Keratinocyte (primary cell): ENCODE measurements around the gene PPP2R5B. TPM values are rescaled to one million over a fixed set of nuclear protein-coding genes. Genes with fewer than 3 reads are reported as not detected.

ENCODE experiments used
- DNase-seq: peaks from one replicate; pipeline ENCODE4 v3.0.0-alpha.2; 2011; ENCODE audit warnings: low read depth, missing footprints, low spot score
- FAIRE-seq: peaks from 2 replicates; lab custom pipeline; 2011; peaks lifted over from hg19 to GRCh38; lab: Jason Lieb, UNC
- H2AFZ ChIP-seq: 2 replicates; pipeline ENCODE4 v1.6.0; 2012; ENCODE audit warnings: low read length, control low read depth, inconsistent platforms; ENCODE audit not compliant: control insufficient read depth
- H3K27ac ChIP-seq: 2 replicates; pipeline ENCODE4 v1.5.1; 2011; ENCODE audit warnings: low read length; ENCODE audit not compliant: control insufficient read depth, insufficient read depth
- H3K27me3 ChIP-seq: 3 replicates; pipeline ENCODE4 v1.6.0; 2011; ENCODE audit warnings: low read length; ENCODE audit not compliant: control insufficient read depth, insufficient read depth; ENCODE audit errors: extremely low read depth
- H3K36me3 ChIP-seq, 2 experiments: 2 replicates in 1 of 2; 3 replicates in 1 of 2; pipeline ENCODE4 v1.5.1; 2011; ENCODE audit warnings: low read length in 2 of 2, mild to moderate bottlenecking in 1 of 2; ENCODE audit not compliant: control insufficient read depth in 2 of 2, insufficient read depth in 2 of 2; ENCODE audit errors: extremely low read depth in 1 of 2
- H3K4me1 ChIP-seq: 3 replicates; pipeline ENCODE4 v1.5.1; 2011; ENCODE audit warnings: low read length; ENCODE audit not compliant: control insufficient read depth, insufficient read depth; ENCODE audit errors: extremely low read depth
- H3K4me2 ChIP-seq: 3 replicates; pipeline ENCODE4 v1.6.0; 2011; ENCODE audit warnings: low read depth, low read length; ENCODE audit not compliant: control insufficient read depth, insufficient read depth; ENCODE audit errors: extremely low read depth
- H3K4me3 ChIP-seq, 3 experiments: fragments of 200-600 bp in 1 of 3; sonication (generic) in 1 of 3; 2 replicates in 2 of 3; 3 replicates in 1 of 3; pipeline ENCODE4 v1.5.1; 2011 to 2016; ENCODE audit warnings: low read length in 3 of 3, mild to moderate bottlenecking in 3 of 3, control low read depth in 2 of 3, inconsistent platforms in 1 of 3, low read depth in 1 of 3, mixed read lengths in 1 of 3, mixed run types in 1 of 3, moderate library complexity in 1 of 3; ENCODE audit not compliant: control insufficient read depth in 2 of 3, insufficient read depth in 2 of 3; ENCODE audit errors: extremely low read depth in 1 of 3
- H3K79me2 ChIP-seq: 2 replicates; pipeline ENCODE4 v1.6.0; 2012; ENCODE audit warnings: low read length; ENCODE audit not compliant: control insufficient read depth, insufficient read depth
- H3K9ac ChIP-seq: 3 replicates; pipeline ENCODE4 v1.6.0; 2011; ENCODE audit warnings: low read length; ENCODE audit not compliant: control insufficient read depth, insufficient read depth; ENCODE audit errors: extremely low read depth
- H3K9me1 ChIP-seq: 3 replicates; pipeline ENCODE4 v1.6.0; 2011; ENCODE audit warnings: low read length; ENCODE audit not compliant: control insufficient read depth, insufficient read depth; ENCODE audit errors: extremely low read depth
- H3K9me3 ChIP-seq: 2 replicates; pipeline ENCODE4 v1.5.1; 2012; ENCODE audit warnings: low read depth, low read length; ENCODE audit not compliant: control insufficient read depth
- H4K20me1 ChIP-seq: 3 replicates; pipeline ENCODE4 v1.6.0; 2011; ENCODE audit warnings: low read length; ENCODE audit not compliant: control insufficient read depth, insufficient read depth; ENCODE audit errors: extremely low read depth
- EZH2 ChIP-seq: IDR thresholded peaks from one replicate; pipeline ENCODE4 v1.6.1; 2012; ENCODE audit warnings: inconsistent platforms, mild to moderate bottlenecking, low read length, moderate library complexity
- dilution Hi-C: fragments of 300-500 bp; cut with MboI; formaldehyde crosslinking; loops from one replicate; pipeline ENCODE4 v1.7.0; 2020; ENCODE audit warnings: low sequenced_read_pairs; ENCODE audit not compliant: extremely low pct_ligation_motif_present
- polyA plus RNA-seq, 5 experiments: library from polyadenylated mRNA; depleted of rRNA in 3 of 5; stranded (reverse) in 3 of 5; stranded (forward) in 1 of 5; unstranded in 1 of 5; fragments of >200 nt; gene quantifications; 1 replicate in 1 of 5; 2 replicates in 3 of 5; 3 replicates in 1 of 5; pipeline versions ENCODE4 v1.2.1 to v1.2.3, GENCODE V29; 2011 to 2012; ENCODE audit warnings: missing spikeins in 2 of 5, low read depth in 1 of 5, low replicate concordance in 1 of 5
- TF ChIP-seq, protein P1 (sequence below), 3 experiments: IDR thresholded peaks in 1 of 3; conservative IDR thresholded peaks in 1 of 3; optimal IDR thresholded peaks in 1 of 3; 2 replicates in 2 of 3; 3 replicates in 1 of 3; pipeline versions ENCODE3 to v1.5.1; 2011; ENCODE audit warnings: low read length in 3 of 3, mild to moderate bottlenecking in 3 of 3, moderate library complexity in 2 of 3, control low read depth in 1 of 3, inconsistent platforms in 1 of 3; ENCODE audit not compliant: insufficient read depth in 2 of 3; ENCODE audit errors: extremely low read depth in 1 of 3

Gene PPP2R5B
- polyA plus RNA-seq, 1 donor (not counting 4 experiments of a cell fraction or from before 2014, with no cell fraction given): 16.4 TPM

GRCh38 chr11:64908766-64909165, 15.7 kb upstream of the PPP2R5B start:
- no peaks in the 10 kb centered on the region for H3K4me1 ChIP-seq
- H3K79me2 ChIP-seq: no peaks in the 10 kb centered on the region
- no peaks in the 10 kb centered on the region for H3K9me3 ChIP-seq
- H2AFZ ChIP-seq: no peak overlapping the region
- H3K4me3 ChIP-seq: no peak overlapping the region
- no peaks in the 10 kb centered on the region for H4K20me1 ChIP-seq
- no peaks in the 10 kb centered on the region for H3K27me3 ChIP-seq
- FAIRE-seq (no peak), DNase-seq (no peak)
- peaks cover 21 to 42% of the 10 kb centered on the region in 2 experiments for H3K36me3 ChIP-seq
- dilution Hi-C loops: no loop called here
- H3K27ac ChIP-seq: no peak overlapping the region
- H3K9me1 ChIP-seq: no peaks in the 10 kb centered on the region
- H3K9ac ChIP-seq: no peak overlapping the region
- TF ChIP-seq, protein P1, sequence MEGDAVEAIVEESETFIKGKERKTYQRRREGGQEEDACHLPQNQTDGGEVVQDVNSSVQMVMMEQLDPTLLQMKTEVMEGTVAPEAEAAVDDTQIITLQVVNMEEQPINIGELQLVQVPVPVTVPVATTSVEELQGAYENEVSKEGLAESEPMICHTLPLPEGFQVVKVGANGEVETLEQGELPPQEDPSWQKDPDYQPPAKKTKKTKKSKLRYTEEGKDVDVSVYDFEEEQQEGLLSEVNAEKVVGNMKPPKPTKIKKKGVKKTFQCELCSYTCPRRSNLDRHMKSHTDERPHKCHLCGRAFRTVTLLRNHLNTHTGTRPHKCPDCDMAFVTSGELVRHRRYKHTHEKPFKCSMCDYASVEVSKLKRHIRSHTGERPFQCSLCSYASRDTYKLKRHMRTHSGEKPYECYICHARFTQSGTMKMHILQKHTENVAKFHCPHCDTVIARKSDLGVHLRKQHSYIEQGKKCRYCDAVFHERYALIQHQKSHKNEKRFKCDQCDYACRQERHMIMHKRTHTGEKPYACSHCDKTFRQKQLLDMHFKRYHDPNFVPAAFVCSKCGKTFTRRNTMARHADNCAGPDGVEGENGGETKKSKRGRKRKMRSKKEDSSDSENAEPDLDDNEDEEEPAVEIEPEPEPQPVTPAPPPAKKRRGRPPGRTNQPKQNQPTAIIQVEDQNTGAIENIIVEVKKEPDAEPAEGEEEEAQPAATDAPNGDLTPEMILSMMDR (optimal IDR thresholded peaks at IDR 0.05 in 1 of 3, IDR thresholded peaks at IDR 0.05 in 1 of 3, conservative IDR thresholded peaks at IDR 0.05 in 1 of 3; ENCODE audit: extremely low read depth in 1 of 3, insufficient read depth in 2 of 3, low read length in 3 of 3): no peak
- TF ChIP-seq EZH2: no peak
- no peak overlapping the region for H3K4me2 ChIP-seq

GRCh38 chr11:64909653-64910343, 14.7 kb upstream of the PPP2R5B start:
- Histone ChIP-seq H3K9me3 (no peaks in the 10 kb centered on the region), H3K27ac (no peak overlapping the region), H3K4me3 (no peak overlapping the region), H3K27me3 (no peaks in the 10 kb centered on the region), H4K20me1 (no peaks in the 10 kb centered on the region), H2AFZ (no peak overlapping the region), H3K4me2 (no peak overlapping the region), H3K9me1 (no peaks in the 10 kb centered on the region), H3K36me3 (peaks cover 21 to 48% of the 10 kb centered on the region in 2 experiments), H3K79me2 (no peaks in the 10 kb centered on the region), H3K9ac (no peak overlapping the region), H3K4me1 (no peaks in the 10 kb centered on the region)
- no peak for FAIRE-seq
- dilution Hi-C loops: no loop called here
- no peak for TF ChIP-seq EZH2
- TF ChIP-seq, protein P1 (optimal IDR thresholded peaks at IDR 0.05 in 1 of 3, IDR thresholded peaks at IDR 0.05 in 1 of 3, conservative IDR thresholded peaks at IDR 0.05 in 1 of 3; ENCODE audit: extremely low read depth in 1 of 3, insufficient read depth in 2 of 3, low read length in 3 of 3): no peak
- DNase-seq: no peak
